GM18951 (cell line): ENCODE measurements around the gene ILDR2.

Experiments used
- POLR2A ChIP-seq: IDR thresholded peaks from 4 replicates; pipeline ENCODE4 v1.6.1; 2011; ENCODE audit warnings: mild to moderate bottlenecking; ENCODE audit not compliant: insufficient read length, insufficient read depth; ENCODE audit errors: extremely low read depth
- in situ Hi-C: fragments of 300-500 bp; cut with MboI; formaldehyde crosslinking; loops from one replicate; pipeline ENCODE4 v1.12.0; 2022; ENCODE audit warnings: low sequenced_read_pairs, mixed read lengths, inconsistent platforms; ENCODE audit not compliant: unreplicated experiment

ILDR2 gene

GRCh38 chr1:166988974-166989515 is 13.7 kb upstream of the ILDR2 start, which contains the start of gene MAEL:
Gene MAEL (plus strand): TSS chr1:166989280. CDS start chr1:166989353, 73 bp downstream.
- in situ Hi-C loops, result no loop called here
- no peak for TF ChIP-seq POLR2A

DNA sequence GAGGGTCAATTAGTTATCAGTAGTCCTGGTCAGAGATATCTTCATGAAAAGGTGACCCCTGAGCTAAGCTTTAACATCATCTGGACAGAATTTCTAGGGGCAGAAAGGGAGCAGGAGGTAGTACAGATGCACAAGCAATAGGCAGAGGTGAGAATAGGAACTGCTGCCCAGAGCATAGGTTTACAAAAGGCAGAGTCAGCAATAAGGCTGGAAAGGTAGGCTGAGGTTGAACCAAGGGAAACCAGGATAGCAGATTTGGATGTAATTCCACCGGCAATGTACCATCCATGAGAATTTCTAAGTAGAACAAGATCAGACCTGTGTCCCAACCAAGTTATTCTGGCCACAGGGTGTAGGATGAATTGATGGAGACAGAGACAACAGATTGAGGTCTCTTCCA is 6.2 kb upstream of the ILDR2 start:
- in situ Hi-C loops, result no loop called here
- TF ChIP-seq POLR2A, result no peak

GRCh38 chr1:166980818-166981217 is 5.5 kb upstream of the ILDR2 start:
- TF ChIP-seq POLR2A, result no peak
- in situ Hi-C loops, result no loop called here

DNA sequence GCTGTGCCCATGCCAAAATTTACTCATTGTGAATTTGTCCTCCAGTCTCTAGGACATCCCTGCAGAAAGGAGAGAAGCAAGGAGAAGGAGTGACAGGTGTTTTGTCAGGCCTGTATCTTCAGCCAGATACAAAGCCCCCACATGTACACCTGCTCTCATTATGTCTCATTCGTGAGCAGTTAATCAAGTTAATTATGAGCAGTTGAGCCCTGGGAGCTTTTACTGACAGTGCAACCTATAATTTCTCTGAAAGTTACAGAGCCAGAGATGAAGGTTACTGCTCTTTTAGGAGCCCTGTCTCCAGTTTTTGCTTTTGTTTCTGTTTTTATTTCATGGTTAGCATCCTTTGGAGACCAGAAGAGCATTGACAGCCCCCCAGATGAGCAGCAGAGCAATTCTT is 5.0 kb upstream of the ILDR2 start:
- in situ Hi-C loops, result no loop called here
- TF ChIP-seq POLR2A, result no peak

GRCh38 chr1:166978821-166979220 is 3.5 kb upstream of the ILDR2 start:
- TF ChIP-seq POLR2A, result no peak
- in situ Hi-C loops, result no loop called here

DNA sequence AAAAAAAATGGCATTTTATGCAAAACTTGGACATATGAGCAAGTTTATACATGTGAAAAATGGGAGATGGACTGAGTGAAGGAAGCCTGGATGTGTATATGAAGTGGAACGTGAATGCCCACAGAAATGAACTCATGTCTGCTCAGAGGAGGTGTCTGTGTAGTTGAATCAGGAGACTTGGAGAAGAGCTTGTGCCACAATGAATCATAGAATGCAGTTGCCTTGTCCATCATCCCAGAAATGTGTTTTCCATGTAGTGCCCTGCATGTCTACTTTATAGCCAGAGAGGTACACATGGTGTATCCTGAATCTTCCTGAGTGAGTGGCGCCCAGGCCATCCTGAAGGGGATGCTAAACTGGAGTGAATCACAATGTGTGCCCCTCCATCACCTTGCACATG is 2.6 kb upstream of the ILDR2 start:
- in situ Hi-C loops, result no loop called here
- no peak for TF ChIP-seq POLR2A

- TF ChIP-seq POLR2A, result no peak
Measured at GRCh38 chr1:166974647-166975345, 544 bp downstream of the ILDR2 start.

DNA sequence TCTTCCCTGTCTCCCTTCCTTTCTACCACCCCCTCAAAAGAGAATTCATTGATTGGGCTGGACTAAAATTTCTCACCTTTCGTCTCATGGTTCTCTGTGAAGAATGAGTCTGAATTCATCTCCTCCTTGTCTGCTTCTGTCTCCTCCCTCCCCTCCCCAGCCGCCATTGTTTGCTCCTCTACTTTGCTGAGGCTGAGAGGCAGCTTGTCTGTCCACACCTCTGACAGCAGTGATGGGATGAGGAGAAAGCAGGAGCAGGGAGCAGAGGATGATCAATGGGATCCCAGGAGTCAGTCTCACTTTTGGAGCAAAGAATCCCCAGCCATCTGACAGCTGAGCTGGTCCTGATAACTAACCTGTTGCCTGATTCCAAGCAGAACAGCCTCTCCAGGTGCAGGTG is 2.5 kb downstream of the ILDR2 start:
- in situ Hi-C loops, result no loop called here
- no peak for TF ChIP-seq POLR2A

More at GRCh38 chr1:166974647-166975345, 544 bp downstream of the ILDR2 start:
- in situ Hi-C loops, result no loop called here

DNA sequence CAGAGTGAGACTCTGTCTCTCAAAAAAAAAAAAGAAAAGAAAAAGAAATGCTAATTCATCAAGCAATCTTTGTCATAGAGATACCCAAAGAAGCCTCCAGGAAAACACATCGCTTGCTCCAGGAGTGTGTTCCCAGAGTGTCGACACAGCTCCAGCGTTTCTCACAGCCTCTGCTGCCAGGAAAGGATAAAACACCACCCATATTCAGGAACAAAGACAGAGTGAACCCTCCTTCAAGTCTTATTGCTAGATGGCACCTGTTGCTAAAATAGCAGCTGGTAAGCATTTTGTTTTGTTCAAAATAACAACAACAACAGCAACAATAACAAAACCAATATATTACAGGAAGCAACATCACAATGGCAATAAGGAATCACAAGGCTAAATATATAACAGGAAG is 3.1 kb downstream of the ILDR2 start:
- TF ChIP-seq POLR2A, result no peak
- in situ Hi-C loops, result no loop called here

GRCh38 chr1:166971252-166971651 is 4.1 kb downstream of the ILDR2 start:
- in situ Hi-C loops, result no loop called here
- TF ChIP-seq POLR2A, result no peak

DNA sequence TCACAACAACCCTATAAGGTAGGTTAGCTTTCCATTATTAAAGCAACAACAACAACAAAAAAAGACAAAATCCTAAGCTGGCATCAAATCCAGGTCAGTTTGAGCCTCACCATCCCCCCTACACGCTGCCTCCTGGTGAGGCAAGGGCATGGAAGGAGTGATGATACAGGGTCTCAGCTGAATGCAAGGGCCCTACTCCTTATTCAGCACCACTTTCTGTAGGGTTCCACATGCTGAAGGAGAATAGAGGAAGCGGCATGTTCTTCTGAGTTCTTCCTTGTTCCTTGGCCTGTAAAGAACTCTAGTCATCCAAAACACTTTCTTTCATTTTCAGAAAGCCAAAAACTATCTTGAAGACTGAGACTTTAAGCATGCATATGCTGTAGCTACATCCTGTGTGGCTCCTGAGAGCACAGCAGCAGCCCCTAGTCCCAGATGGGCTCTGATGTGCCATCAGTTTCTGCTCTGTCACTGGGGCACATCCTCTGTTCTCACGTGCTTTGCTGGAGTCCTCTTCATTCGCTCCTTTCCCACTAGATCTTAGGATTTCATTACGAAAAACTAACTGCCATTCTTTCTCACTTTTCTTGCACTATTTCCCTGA is 6.2 kb downstream of the ILDR2 start:
- no peak for TF ChIP-seq POLR2A
- in situ Hi-C loops, result no loop called here

GRCh38 chr1:166960858-166961474 is 14.4 kb downstream of the ILDR2 start:
- TF ChIP-seq POLR2A, result no peak
- in situ Hi-C loops, result no loop called here

DNA sequence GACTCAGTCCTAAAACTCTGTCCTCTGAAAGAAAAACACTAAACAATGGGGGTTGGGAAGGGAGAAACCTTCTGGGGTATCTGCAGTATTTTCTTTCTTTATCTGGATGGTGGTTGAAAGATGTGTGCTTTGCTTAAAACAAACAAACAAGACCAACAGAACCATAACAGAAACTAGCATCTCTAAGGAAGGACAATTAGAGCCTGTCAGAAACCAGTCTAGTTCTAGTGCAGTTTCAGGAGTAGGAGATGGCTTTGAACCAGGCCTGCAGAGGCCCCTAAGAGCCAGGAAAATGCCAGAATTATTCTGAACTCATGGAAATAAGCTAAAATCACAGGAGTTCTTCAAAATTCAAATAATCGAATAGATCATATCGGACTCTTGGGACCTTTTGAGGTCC is 18.5 kb downstream of the ILDR2 start:
- no peak for TF ChIP-seq POLR2A
- in situ Hi-C loops, result no loop called here
